Measurements from ENCODE around the gene VASP. TPM values are rescaled to one million over a fixed set of nuclear protein-coding genes. Genes with fewer than 3 reads are reported as not detected.

VASP gene
- total RNA-seq, 1 experiment from 2014 or later = 152 TPM

DNA sequence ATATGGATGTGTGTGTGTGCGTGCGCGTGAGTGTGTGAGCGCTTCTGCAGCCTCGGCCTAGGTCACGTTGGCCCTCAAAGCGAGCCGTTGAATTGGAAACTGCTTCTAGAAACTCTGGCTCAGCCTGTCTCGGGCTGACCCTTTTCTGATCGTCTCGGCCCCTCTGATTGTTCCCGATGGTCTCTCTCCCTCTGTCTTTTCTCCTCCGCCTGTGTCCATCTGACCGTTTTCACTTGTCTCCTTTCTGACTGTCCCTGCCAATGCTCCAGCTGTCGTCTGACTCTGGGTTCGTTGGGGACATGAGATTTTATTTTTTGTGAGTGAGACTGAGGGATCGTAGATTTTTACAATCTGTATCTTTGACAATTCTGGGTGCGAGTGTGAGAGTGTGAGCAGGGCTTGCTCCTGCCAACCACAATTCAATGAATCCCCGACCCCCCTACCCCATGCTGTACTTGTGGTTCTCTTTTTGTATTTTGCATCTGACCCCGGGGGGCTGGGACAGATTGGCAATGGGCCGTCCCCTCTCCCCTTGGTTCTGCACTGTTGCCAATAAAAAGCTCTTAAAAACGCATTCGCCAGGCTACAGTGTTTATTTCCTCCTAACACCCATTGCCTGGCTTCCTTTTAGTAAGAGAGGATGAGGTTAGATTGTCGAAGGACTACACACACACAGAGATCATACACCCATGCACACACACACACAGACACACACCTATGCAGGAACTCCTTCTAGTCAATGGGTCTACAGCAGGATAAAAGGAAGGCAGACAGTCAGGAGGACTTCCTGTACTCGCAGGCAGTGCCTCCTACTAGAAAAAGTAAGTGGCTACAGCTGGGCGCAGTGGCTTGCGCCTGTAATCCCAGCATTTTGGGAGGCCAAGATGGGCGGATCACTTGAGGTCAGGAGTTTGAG, 32.4 kb upstream of the VASP start:
- POLR2A ChIA-PET = interaction anchor here (1.6 kb wide), 1 partner anchor 34 kb away, joined by 4 read pairs; no protein-coding TSS in a partner anchor

More for the DNA sequence above, 32.4 kb upstream of the VASP start:
- intact Hi-C loops (cut with micrococcal nuclease) = no loop called here
- Histone ChIP-seq H3K9ac (ENCODE audit: low read length) (no peak overlapping the region), H3K36me3 (ENCODE audit: control insufficient read depth in 1 of 2, insufficient read depth in 2 of 2, low read length in 2 of 2) (no peaks in the 10 kb centered on the region; a peak in 1 of 4 replicates), H3K4me3 (replicated peaks in 1 of 2; ENCODE audit: low read depth in 1 of 2, low read length in 2 of 2) (no peak overlapping the region), H4K20me1 (ENCODE audit: insufficient read depth) (no peaks in the 10 kb centered on the region), H3K27ac (ENCODE audit: low read depth, low read length) (no peak overlapping the region), H3K27me3 (ENCODE audit: insufficient read depth, low read length) (no peaks in the 10 kb centered on the region), H3K9me2 (ENCODE audit: insufficient read depth) (no peaks in the 10 kb centered on the region), H3K4me1 (ENCODE audit: control insufficient read depth in 1 of 2, insufficient read depth in 2 of 2, low read length in 2 of 2) (peaks cover 8 to 29% of the 10 kb centered on the region in 2 experiments), H3K4me2 (ENCODE audit: low read length) (no peak overlapping the region), H3K9me3 (ENCODE audit: control insufficient read depth in 1 of 2, insufficient read depth in 1 of 2, low read depth in 1 of 2, low read length in 2 of 2) (no peaks in the 10 kb centered on the region), H3K79me2 (ENCODE audit: insufficient read depth, low read length) (peaks cover 9% of the 10 kb centered on the region; the same call in 1 of the 2 replicates), H2AFZ (ENCODE audit: low read depth, low read length, poor library complexity, severe bottlenecking) (no peak overlapping the region)
- ChIA-PET RAD21 (ENCODE audit: low non-redundant PET in 1 of 2, low total read pairs in 2 of 2, uncharacterized antibody in 2 of 2, unreplicated experiment in 2 of 2) (no interaction called here), CTCF (interaction anchor here (7.5 kb wide), 1 partner anchor 36 kb away, joined by 189 read pairs; no protein-coding TSS in a partner anchor)
- TF ChIP-seq SIN3A (IDR thresholded peaks at IDR 0.05; ENCODE audit: low read depth) (no peak), ZNF274 (IDR thresholded peaks at IDR 0.05; ENCODE audit: low read depth, low read length) (no peak), ZFX (IDR thresholded peaks at IDR 0.05) (no peak), CEBPB (IDR thresholded peaks at IDR 0.05; ENCODE audit: low read depth) (no peak), TCF7L2 (IDR thresholded peaks at IDR 0.05; ENCODE audit: borderline replicate concordance, extremely low read depth, insufficient read depth, insufficient read length) (no peak), ATF3 (IDR thresholded peaks at IDR 0.05) (no peak), CBX3 (IDR thresholded peaks at IDR 0.05; ENCODE audit: low read depth) (no peak), EGR1 (IDR thresholded peaks at IDR 0.05; ENCODE audit: low read depth) (no peak), POLR2AphosphoS5 (IDR thresholded peaks at IDR 0.05; ENCODE audit: low read depth, low read length) (no peak)
- ATAC-seq (no peak), DNase-seq (ENCODE audit: low read depth, low spot score) (no peak)
- BruUV-seq (replicated peaks) = no TSS peak
